Caco-2 (cell line): ENCODE results near the gene TCTN3. TPM values are rescaled to one million over a fixed set of nuclear protein-coding genes. Genes with fewer than 3 reads are reported as not detected.

ENCODE experiments used
- BruUV-seq: library from RNA; stranded (reverse); fragments of 400-500 nt; replicated peaks from 2 replicates; lab custom pipeline; 2021; lab: Mats Ljungman, UMichigan
- CTCF ChIA-PET: fragments of 300-600 bp; sonication (Branson Sonifier 250); formaldehyde crosslinking; loops from one replicate; lab custom pipeline; 2022; ENCODE audit warnings: antibody characterized with exemption; lab: Charles Lee
- POLR2A ChIA-PET: fragments of 300-600 bp; sonication (Branson Sonifier 250); formaldehyde crosslinking; loops from one replicate; lab custom pipeline; 2022; ENCODE audit warnings: antibody characterized with exemption; lab: Charles Lee
- DNase-seq, 2 experiments: peaks; one replicate each; pipeline versions ENCODE4 v3.0.0 to v3.0.0-alpha.2; 2020 to 2022
- H3K27me3 ChIP-seq: replicated peaks from 2 replicates; pipeline ENCODE4 v1.6.0; 2011; ENCODE audit warnings: low read length; ENCODE audit not compliant: control insufficient read depth, insufficient read depth
- H3K36me3 ChIP-seq: 2 replicates; pipeline ENCODE4 v1.5.1; 2011; ENCODE audit warnings: low read length; ENCODE audit not compliant: control insufficient read depth, insufficient read depth
- H3K4me1 ChIP-seq: fragments of 250-450 bp; sonication (Bioruptor Pico); 2 replicates; pipeline ENCODE4 v1.5.1; 2020; ENCODE audit warnings: mild to moderate bottlenecking
- H3K4me3 ChIP-seq: 2 replicates; pipeline ENCODE4 v1.5.1; 2011; ENCODE audit warnings: low read depth, mild to moderate bottlenecking, control low read depth, low read length
- H3K9me3 ChIP-seq: fragments of 250-450 bp; sonication (Bioruptor Pico); 2 replicates; pipeline ENCODE4 v1.5.1; 2020; ENCODE audit warnings: mild to moderate bottlenecking, moderate library complexity
- H3K27ac Mint-ChIP-seq: one replicate; pipeline ENCODE4 v1.8.0; 2022; ENCODE audit warnings: mixed read lengths; ENCODE audit not compliant: unreplicated experiment
- H3K27me3 Mint-ChIP-seq: one replicate; pipeline ENCODE4 v1.8.0; 2022; ENCODE audit warnings: mixed read lengths; ENCODE audit not compliant: insufficient read depth, unreplicated experiment
- H3K36me3 Mint-ChIP-seq: one replicate; pipeline ENCODE4 v1.8.0; 2022; ENCODE audit warnings: mild to moderate bottlenecking, mixed read lengths; ENCODE audit not compliant: insufficient read depth, unreplicated experiment
- H3K4me1 Mint-ChIP-seq: one replicate; pipeline ENCODE4 v1.8.0; 2022; ENCODE audit warnings: low read depth, mixed read lengths; ENCODE audit not compliant: unreplicated experiment
- H3K4me3 Mint-ChIP-seq: one replicate; pipeline ENCODE4 v1.8.0; 2022; ENCODE audit warnings: mild to moderate bottlenecking, moderate library complexity, mixed read lengths; ENCODE audit not compliant: unreplicated experiment
- H3K9me3 Mint-ChIP-seq: one replicate; pipeline ENCODE4 v1.8.0; 2022; ENCODE audit warnings: mixed read lengths; ENCODE audit not compliant: unreplicated experiment
- CTCF ChIP-seq, 2 experiments: fragments of 200-600 bp in 1 of 2; IDR thresholded peaks; 1 replicate in 1 of 2; 2 replicates in 1 of 2; pipeline versions ENCODE4 v1.5.1 to v1.8.0; 2011 to 2022; ENCODE audit warnings: antibody characterized with exemption in 1 of 2, control low read depth in 1 of 2, inconsistent platforms in 1 of 2, low read depth in 1 of 2, low read length in 1 of 2, mild to moderate bottlenecking in 1 of 2, moderate library complexity in 1 of 2; ENCODE audit not compliant: insufficient read depth in 1 of 2, severe bottlenecking in 1 of 2, unreplicated experiment in 1 of 2
- intact Hi-C: fragments of 100-400 bp; cut with micrococcal nuclease; formaldehyde crosslinking; loops from one replicate; pipeline ENCODE4 v1.10.0; 2022; ENCODE audit not compliant: unreplicated experiment
- total RNA-seq: library from RNA; stranded (reverse); gene quantifications from 2 replicates; pipeline ENCODE4 v1.2.3, GENCODE V29; 2022

Gene TCTN3
- total RNA-seq, 1 experiment from 2014 or later, result 52.1 TPM

DNA sequence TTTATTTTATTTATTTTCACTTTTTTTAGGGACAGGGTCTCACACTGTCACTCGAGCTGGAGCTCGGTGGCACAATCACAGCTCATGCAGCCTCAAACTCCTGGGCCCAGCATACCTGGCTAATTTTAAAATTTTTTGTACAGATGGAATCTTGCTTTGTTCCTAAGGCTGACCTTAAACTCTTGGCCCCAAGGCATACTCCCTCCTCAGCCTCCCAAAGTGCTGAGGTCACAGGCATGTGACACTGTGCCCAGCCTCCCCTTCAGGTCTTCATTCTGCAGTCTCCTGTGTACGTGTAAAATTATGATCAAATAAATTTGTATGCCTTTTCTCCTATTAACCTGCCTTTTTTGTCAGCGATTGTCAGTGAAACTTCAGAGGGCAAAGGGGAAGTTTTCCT is 17.8 kb upstream of the TCTN3 start:
- no TSS peak for BruUV-seq
- Mint-ChIP-seq H3K9me3 (no peaks in the 10 kb centered on the region), H3K27me3 (no peaks in the 10 kb centered on the region), H3K27ac (no peak overlapping the region), H3K4me3 (no peak overlapping the region), H3K4me1 (peaks cover 6% of the 10 kb centered on the region), H3K36me3 (no peaks in the 10 kb centered on the region)
- intact Hi-C loops, result no loop called here
- TF ChIP-seq CTCF (IDR thresholded peaks at IDR 0.05; ENCODE audit: insufficient read depth in 1 of 2, low read depth in 1 of 2, low read length in 1 of 2, severe bottlenecking in 1 of 2, unreplicated experiment in 1 of 2), result no peak
- CTCF ChIA-PET, result interaction anchor here (1.1 kb wide), 1 partner anchor 18 kb away, joined by 3 read pairs; the partner anchor contains the start of gene TCTN3
- Histone ChIP-seq H3K36me3 (no peaks in the 10 kb centered on the region), H3K27me3 (no peaks in the 10 kb centered on the region), H3K9me3 (0 out of 2 replicates have a peak, but pooled peaks cover 3% of the 10 kb centered on the region), H3K4me1 (no peaks in the 10 kb centered on the region), H3K4me3 (no peak overlapping the region)
- POLR2A ChIA-PET, result no interaction called here
- DNase-seq, result no peak

DNA sequence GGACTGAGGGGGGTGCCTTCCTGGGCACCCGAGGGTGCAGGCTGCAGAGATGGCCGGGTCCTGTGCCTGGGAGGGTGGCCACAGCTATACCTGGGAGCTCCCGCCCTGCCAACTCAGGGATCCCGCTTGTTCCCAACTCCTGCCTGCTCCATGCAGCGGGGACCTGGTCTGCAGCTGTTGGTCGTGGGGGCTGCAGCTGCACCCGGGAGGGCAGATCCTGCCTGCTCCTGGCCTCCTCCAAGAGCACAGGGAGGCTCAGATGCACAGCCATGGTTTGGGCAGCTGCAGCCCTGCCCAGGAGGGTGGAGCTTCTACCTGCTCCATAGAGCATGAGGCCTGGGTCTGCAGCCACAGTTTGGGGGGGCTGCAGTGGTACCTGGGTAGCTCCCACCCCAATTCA is 13.3 kb upstream of the TCTN3 start:
- H3K4me3 Mint-ChIP-seq, result no peak overlapping the region
- no TSS peak for BruUV-seq
- H3K27ac Mint-ChIP-seq, result no peak overlapping the region
- no peaks in the 10 kb centered on the region for H3K27me3 Mint-ChIP-seq
- ChIA-PET CTCF (interaction anchor here (1.3 kb wide), 1 partner anchor 13 kb away, joined by 4 read pairs; the partner anchor contains the start of gene TCTN3), POLR2A (no interaction called here)
- intact Hi-C loops, result no loop called here
- no peak overlapping the region for H3K4me3 ChIP-seq
- H3K9me3 ChIP-seq, result peaks cover 15% of the 10 kb centered on the region; the same call in 1 of the 2 replicates
- no peaks in the 10 kb centered on the region for H3K36me3 Mint-ChIP-seq
- no peaks in the 10 kb centered on the region for H3K36me3 ChIP-seq
- no peaks in the 10 kb centered on the region for H3K4me1 ChIP-seq
- no peak for DNase-seq
- no peaks in the 10 kb centered on the region for H3K4me1 Mint-ChIP-seq
- TF ChIP-seq CTCF (IDR thresholded peaks at IDR 0.05; ENCODE audit: insufficient read depth in 1 of 2, low read depth in 1 of 2, low read length in 1 of 2, severe bottlenecking in 1 of 2, unreplicated experiment in 1 of 2), result no peak
- no peaks in the 10 kb centered on the region for H3K27me3 ChIP-seq
- no peaks in the 10 kb centered on the region for H3K9me3 Mint-ChIP-seq

- Histone ChIP-seq H3K4me1 (no peaks in the 10 kb centered on the region), H3K36me3 (no peaks in the 10 kb centered on the region), H3K9me3 (peaks cover 16% of the 10 kb centered on the region; the same call in 1 of the 2 replicates), H3K4me3 (no peak overlapping the region), H3K27me3 (no peaks in the 10 kb centered on the region)
- BruUV-seq, result no TSS peak
- POLR2A ChIA-PET, result no interaction called here
- Mint-ChIP-seq H3K27ac (no peak overlapping the region), H3K4me1 (no peaks in the 10 kb centered on the region), H3K9me3 (no peaks in the 10 kb centered on the region), H3K36me3 (no peaks in the 10 kb centered on the region), H3K4me3 (no peak overlapping the region), H3K27me3 (no peaks in the 10 kb centered on the region)
- intact Hi-C loops, result no loop called here
- no peak for TF ChIP-seq CTCF (IDR thresholded peaks at IDR 0.05; ENCODE audit: insufficient read depth in 1 of 2, low read depth in 1 of 2, low read length in 1 of 2, severe bottlenecking in 1 of 2, unreplicated experiment in 1 of 2)
- CTCF ChIA-PET, result interaction anchor here (1.3 kb wide), 1 partner anchor 13 kb away, joined by 4 read pairs; the partner anchor contains the start of gene TCTN3
- DNase-seq, result no peak
These were observed 12.8 kb upstream of the TCTN3 start for GRCh38 chr10:95706573-95706972.
